NCI-H1417 (cell line): ENCODE measurements around the gene CALHM1.
A peak's percentile ranks its signal among the peaks of the same experiment; 100 is the strongest.
"Not testable (repeated sequence)": the region's sequence is repeated elsewhere in the genome, so short reads cannot be mapped to it uniquely, and the experiment has no call there.

Source experiments
- DNase-seq, 3 experiments: peaks; one replicate each; lab custom pipeline; 2025; lab: John Stamatoyannopoulos, UW

The CALHM1 gene, protein sequence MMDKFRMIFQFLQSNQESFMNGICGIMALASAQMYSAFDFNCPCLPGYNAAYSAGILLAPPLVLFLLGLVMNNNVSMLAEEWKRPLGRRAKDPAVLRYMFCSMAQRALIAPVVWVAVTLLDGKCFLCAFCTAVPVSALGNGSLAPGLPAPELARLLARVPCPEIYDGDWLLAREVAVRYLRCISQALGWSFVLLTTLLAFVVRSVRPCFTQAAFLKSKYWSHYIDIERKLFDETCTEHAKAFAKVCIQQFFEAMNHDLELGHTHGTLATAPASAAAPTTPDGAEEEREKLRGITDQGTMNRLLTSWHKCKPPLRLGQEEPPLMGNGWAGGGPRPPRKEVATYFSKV

DNA sequence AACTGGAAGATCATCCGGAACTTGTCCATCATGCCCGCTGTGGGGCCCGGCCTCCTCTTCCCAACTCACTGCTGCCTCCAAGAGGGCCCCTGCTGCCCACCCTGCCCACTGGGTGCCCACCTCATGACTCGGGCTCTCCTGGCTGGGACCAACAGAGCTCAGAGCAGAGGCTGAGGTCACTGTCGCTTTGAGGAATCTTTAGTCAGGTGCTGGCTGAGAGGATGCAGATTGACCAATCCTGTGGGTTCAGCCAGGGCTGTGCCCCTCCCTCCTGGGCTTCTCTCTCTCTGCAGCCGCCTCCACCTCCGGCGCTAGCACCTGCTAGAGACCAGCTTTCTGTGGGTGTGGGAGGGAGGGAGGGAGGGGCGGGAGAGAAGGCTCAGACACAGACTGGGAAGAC is at the start of gene CALHM1:
CALHM1 (minus strand) TSS at position 181 of the 400 bp plus-strand sequence; CDS start at position 32, 149 bp downstream.
- DNase-seq: peak; percentile 55 to 75 (median 56)

DNA sequence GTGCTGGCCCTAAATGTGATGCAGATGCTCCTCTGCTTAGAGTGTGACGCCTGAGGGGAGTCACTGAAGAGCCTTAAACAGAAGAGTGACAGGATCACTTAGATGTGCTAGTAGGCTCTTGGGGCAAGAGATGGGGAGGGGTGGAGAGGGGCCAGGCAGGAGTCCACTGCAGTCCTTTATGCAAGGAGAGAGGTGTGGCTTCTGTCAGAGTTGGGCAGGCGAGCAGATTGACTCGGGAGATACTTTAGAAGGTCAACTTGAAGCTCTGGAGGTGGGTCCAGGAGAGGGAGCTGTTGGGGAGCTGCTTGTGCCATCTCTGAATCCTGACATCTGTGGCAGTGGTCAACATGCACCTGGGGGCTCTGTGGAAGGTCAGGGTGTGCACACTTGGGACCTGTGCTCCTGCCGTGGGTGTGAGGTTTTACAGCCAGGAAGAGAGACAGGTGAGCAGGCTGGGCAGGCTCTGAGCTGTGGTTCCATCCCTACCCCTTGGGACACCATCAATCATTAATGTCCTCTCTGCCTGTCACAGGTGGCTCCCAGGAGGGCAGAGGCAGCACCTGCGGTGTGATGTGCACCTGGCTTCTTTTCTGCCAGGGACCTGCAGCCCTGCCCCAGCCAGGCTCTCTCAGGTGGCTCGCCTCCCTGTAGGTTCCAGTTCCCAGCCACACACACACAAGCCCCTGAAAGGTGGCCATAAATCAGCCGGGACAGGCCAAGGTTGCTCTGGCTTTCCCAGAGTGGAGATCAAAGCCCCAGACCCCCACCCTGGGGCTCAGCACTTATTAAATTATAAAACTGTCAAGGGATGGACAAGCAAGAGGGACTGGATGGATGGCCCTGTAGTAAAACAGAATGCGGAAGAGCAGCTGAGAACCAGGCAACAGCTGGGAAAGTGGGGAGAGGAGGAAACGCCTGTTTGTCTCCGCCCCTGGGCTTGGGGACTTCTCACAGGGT is 48.8 kb upstream of the CALHM1 start:
- peak; percentile 81 to 93 (median 81) for DNase-seq

DNA sequence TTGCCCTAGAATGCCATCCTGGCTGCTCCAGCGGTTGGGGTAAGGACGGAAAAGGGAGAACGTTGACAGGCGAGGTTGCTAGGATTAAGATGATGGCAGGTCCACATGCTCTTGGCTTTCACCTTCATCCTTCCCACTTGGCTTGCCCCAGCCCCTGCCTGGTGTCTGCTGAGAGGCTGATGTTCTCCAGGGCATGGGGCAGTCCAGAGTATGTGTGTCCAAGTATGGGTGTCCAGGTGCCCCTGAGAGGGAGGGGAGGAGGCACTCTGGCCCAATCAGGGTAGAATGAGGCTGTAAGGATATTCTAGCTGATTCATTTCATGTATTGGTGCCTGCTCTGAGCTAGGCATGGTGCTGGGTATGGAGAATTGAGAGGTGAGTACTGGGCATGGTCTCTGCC is 47.4 kb upstream of the CALHM1 start:
- DNase-seq: no peak

DNA sequence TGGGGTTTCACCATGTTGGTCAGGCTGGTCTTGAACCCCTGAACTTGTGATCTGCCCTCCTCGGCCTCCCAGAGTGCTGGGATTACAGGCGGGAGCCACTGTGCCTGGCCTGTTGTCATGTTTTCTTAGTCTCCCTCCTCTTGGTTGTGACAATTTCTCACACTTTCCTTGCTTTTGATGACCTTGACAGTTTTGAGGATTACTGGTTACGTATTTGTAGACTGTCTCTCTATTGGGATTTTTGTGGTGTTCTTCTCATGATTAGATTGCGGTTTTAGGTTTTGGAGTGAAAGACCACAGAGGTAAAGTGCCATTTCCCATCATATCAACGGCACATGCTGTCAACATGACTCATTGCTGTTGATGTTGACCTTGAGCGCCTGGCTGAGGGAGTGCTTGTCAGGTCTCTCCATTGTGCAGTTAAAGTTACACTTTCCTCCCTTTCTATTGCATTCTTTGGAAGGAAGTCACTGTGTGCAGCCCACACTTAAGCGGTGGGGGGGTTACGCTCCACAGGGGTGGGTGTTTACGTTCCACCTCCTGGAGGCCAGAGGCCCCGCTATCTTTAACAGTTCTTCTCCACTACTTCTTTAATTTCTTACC is 45.6 kb upstream of the CALHM1 start:
- peak in 2 of 3 experiments; percentile 14 to 40 for DNase-seq

DNA sequence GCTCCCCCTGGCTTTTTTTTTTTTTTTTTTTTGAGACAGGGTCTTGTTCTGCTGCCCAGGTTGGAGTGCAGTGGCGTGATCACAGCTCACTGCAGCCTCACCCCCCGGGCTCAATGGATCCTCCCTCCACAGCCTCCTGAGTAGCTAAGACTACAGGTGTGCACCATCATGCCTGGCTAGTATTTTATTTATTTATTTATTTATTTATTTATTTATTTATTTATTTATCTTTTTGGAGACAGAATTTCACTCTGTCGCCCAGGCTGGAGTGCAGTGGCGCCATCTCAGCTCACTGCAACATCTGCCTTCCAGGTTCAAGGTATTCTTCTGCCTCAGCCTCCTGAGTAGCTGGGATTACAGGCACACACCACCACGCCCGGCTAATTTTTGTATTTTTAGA is 45.1 kb upstream of the CALHM1 start:
- DNase-seq: not testable (repeated sequence)

DNA sequence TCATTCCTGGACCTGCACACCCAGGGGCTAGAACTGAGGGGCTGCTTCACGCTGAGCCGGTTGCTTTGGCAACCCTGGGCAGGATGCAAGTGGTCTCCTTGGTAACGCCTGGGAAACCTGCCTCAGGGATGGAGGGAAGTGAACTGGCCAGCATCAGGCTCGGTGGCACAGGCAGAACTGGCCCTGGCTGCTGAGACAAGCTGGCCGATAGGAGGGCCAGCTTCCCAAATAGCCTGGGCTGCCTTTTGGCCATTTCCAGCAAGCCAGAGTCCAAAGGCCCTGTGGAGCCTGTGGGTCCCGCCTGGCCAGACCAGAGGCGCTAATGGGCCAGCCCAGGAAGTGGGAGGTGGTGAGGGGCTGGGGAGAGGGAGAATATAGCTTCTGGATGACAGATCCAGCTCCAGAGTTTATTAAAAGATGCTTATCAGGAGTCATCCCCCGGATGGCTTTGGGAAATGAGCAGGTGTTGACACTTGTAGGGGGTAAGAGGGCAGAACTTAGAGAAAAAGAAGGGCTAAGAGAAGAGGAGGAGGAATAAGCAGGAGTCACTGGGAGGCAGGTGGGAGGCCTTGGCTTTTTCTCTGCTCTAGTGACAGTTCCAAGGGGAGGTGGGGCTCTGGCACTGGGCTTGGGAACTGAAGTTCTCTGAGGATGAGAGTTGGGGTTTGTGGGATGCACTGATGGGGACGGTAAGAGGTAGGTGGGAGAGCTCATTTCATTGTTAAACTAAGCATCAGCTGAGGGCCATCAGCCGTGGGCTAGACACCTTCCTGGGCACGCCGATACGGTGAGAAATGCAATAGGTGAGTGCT is 44.4 kb upstream of the CALHM1 start:
- peak in 2 of 3 experiments; percentile 73 to 91 for DNase-seq

DNA sequence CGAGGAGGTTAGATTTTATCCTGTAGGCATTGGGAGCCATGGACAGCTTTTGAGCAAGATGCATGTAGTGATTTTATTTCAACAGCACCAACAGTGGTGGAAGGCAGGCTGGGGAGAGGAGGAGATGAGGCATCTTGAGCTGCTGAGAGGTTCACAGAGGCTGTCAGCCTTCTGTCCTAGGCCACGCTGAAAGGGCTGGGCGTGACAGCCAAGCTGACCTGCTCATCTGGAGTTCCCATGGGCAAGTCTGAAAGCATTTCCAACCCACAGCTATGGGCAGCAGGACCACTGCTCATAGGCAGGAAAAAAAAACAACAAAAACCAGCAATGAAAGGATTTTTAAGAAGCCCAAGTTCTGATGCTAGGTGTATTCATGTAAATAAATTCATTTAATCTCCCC is 42.5 kb upstream of the CALHM1 start:
- peak in 1 of 3 experiments; percentile 25 for DNase-seq

DNA sequence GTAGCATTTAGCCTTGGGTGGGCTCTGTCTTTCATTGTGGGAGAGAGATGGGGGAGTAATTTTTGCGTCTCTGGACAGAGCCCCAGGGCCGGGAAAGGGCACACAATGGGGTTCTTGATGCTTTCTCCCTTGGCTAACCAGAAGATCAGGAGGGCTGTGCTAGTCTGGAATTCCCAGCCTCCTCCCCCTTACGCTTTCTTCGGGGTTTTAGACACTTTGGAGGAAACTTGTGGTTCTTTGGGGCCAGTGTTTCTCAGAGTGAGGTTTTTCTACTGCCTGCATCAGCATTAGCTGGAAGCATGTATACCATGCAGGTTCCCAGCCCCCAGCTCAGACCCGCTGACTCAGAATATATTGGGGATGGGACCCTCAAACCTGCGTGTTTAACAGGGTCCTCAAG is 41.8 kb upstream of the CALHM1 start:
- no peak for DNase-seq

DNA sequence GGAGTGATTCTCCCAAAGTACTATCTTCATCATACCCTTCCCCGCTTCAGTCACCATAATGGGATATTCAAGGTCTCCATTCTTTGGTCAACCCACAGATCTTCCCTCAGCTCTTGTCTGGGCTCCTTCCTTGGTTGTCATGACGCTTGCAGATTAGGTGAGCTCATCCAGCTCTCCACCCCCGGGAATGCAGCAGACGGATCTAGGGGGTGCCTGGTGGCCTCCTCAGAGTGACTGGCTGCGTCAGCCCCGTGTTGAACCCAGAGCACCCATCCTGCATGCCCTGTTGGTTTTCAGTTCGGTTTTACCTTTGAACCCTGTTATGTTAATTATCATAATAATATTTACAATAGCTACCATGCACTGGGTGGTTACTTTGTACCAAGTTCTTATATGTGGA is 41.2 kb upstream of the CALHM1 start:
- DNase-seq: no peak

DNA sequence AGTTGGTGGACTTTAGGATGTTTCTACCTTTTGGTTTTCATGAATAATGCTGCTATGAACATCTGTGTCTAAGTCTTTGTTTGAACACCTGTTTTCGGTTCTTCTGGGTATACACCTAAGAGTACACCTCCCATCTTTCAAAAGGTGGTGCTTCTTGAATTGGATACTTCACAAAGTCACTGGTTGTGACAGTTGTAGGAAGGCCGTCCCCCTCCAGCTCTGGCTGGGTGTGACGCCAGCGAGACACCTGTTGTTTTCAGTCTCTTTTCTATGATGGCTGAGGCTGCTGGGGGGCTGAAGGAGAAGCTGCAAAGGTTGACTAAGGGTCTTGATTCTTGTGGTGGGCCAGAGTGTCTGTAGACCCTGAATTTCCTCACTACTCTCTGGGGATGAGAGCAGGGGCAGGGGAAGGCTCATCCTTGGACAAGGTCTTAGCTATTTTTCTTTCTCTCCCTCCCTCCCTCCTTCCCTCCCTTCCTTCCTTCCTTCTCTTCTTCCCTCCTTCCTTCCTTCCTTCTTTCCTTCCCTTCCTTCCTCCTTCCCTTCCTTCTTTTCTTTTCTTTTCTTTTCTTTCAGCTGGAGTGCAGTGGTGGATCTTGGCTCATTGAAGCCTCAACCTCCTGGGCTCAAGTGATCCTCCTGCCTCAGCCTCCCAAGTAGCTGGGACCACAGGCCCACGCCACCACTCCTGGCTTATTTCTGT is 40.4 kb upstream of the CALHM1 start:
- peak in 1 of 3 experiments; percentile 73 for DNase-seq

DNA sequence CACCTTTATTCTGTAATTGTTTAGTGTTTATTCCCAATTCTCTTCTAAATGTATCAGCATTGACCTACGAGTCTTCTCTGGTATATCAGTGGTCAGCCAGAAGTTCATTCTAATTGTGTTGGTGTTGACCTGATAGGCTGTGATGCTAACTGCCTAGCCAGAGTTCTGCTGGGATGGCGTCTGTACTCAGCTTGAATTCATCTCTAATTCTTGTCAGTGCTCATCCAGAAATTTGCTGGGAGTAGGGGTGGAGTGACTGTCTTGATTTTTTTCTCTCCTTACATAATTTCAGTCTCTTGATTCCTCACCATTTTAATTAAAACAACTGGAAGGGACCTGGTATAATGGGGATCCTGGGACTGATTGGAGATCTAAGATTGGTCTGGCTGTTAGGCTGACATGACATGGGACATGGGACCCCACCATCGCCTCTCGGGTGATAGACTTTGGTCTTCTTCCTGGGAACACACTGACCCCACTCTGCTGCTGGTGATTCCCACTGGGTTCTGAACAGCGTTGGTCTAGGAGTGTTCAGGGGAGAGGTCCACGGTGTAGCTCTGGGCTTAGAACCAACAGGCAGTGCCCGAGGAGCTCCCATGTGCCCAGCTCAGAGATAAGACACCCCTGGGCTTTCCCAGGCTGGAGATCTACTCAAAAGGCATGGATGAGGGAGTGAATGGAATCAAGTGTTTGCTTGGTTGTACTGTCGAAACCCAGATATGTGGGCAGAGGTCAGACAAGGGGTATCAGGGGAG is 38.6 kb upstream of the CALHM1 start:
- DNase-seq: no peak

DNA sequence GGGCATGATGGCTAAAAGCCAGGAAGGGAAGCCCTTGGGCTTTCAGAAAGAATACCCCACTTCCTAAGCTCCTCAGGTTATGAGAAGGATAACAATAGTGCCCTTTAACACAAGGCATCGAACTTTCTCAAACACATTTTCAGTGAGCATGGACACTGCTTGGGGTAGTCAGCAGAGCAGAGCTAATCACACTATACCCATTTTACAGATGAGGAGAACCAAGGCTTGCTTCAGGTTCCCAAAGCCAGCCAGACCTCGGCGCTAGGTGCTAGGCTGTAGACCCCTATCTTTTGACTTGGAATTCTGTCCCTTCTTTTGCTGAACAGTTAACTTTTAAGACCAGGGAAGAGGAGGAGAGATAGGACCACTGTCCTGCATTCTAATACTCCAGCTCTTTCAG is 36.6 kb upstream of the CALHM1 start:
- no peak for DNase-seq

DNA sequence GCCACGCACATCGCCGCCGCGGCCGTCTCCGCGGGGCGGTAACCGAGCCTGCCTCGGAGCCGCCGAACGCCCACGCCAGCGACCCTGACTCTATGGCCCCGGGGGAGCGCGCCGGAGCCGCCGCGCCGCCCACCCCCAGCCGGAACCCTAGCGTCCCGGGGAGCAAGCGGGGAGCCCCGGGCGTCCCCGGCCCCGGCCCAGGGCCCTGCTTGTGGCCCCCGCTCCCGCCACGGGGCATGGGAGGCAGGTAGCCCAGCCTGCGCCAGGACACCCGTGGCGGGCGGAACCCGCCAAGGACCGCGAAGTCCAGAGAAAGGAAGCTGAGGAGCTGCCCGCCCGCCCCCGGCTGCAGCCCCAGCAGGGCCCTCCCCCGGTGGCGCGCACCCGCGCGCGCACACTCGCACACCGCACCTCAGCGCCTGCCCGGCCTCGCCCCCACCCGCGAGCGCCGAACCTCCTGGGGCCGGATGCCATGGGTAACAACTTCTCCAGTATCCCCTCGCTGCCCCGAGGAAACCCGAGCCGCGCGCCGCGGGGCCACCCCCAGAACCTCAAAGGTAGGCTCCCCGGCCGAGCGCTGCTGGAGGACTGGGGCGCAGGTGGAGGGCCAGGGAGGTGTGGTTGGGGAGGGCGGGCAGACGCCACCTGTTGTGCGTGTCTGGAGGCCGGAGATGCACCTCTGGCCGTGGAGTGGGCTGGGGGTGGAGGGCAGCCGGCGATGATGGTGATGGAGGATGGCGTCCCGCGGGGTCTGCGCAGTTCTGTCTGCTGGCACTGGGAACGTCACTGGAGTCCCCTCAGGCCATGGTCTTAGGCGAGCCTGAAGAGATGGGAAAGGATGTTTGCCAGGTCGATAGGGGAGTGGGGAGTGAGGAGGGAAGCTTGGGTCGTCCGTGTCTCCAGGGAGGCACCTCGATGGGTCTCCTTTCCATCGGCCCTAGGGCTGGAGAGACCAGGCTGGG is 35.5 kb upstream of the CALHM1 start:
- peak in 2 of 3 experiments; percentile 55 to 70 for DNase-seq

DNA sequence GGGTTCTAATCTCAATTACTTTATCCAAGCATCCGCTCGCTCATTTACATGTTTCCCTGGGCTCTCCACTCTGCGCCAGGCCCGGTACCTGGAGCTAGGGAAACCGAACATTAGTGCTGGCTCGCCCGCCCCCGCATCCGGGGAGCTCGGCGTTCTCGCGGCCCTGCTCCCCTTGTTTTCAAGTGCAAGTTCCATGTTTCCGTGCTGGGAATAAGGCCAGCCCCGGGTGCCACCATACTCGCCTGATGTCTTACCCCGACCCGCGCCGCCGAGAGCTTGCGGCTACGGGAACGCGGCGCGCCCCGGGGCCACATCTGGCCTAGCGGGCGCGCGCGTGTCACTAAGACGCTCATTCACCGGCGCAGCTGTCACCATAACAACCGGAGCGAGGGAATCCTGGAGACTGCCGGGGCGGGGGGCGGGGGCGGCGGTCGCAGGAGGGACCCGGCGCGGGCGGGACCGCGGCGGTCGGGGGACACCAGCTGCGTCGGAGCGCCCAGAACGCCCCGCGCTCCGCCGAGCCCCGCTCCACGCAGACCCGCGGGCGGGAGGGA is 34.7 kb upstream of the CALHM1 start, which contains the start of gene NEURL1:
NEURL1 (plus strand) TSS at position 344 of the 554 bp plus-strand sequence. CDS start 683 bp downstream, outside the sequence.
- DNase-seq: peak; percentile 47 to 69 (median 55)

DNA sequence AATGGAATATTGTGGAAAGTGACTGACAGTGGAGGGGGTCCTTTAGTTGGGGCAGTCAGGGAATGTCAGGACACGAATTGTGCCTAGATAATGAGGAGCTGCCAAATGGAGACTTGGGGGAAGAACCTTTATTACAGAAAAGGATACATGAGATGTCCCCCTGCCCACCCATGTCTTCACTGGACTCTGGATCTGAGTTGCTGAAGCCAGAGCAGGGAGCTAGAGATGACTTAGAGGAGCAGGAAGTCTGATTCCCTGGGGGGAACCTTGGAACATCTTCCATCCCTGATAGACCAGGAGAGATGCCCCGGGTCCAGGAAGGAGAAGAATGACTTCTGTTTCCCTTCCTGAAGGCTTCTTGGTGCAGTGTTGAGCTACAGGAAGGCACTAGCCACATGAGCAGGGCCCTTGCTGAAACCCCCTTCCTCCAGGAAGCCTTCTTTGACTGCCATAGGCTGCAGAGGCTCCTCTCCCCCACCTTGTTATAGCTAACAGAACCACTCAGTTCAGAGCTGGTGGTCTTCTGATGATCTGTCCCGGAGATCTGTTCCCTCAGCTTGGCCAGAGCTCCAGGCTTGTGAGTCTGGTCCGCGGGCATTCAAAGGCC is 34.1 kb upstream of the CALHM1 start:
- no peak for DNase-seq

DNA sequence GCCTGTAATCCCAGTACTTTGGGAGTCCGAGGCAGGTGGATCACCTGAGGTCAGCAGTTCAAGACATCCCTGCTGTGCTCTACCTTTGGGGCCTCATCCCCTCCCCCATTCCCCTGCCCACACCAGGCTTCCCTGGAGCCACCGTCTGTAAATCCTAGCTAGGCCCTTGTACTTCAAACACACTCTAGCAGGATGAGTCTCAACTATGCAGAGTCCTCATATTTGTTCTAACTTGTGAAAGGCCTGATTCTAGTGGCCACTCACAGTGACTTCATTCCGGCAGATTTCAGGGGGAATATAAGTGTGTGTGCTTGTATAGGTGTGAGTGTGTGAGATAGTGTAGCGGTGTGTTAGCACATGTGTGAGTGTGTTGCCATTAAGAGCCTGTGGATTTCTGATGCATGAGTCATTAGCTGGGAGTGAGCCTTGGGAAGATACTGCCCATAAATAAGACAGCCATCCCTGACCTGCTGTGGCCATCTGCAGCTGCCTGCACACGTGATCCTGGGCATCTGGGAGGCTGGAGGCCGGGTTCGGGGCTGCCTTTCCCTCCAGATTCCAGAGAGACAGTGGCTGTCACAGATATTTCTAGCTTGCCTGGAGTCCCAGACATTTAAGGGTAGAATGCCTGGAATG is 33.1 kb upstream of the CALHM1 start:
- peak in 2 of 3 experiments; percentile 9 to 30 for DNase-seq

DNA sequence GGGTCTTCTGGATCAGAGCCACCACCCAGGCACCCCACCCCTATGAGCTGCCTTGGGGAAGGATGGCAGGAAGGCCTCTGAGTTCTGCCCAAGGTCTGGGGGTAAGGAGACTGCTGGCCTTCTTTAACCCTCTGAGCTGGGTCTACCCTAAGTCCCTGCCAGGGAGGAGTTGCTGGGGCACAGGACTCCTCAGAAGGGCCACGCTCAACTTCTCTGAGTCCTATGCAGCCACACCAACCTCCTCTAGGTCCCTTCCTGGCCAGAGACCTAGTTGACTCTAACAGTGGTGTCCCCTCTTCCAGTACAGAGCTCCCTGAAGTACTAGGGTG is 32.2 kb upstream of the CALHM1 start:
- no peak for DNase-seq

DNA sequence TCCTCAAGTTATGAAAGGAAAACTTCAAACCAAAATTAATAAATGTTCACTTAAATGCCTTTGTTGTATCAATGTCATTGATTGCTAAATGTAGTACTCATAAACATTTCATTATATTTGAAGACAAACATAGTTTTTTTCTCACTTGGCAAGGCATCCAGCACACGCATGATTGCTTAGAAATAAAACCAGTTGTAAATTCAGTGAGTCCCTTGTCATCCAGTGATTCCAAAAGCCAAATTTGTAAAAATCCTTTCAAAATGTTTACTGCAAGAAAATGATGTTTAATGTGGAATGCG is 28.7 kb upstream of the CALHM1 start:
- DNase-seq: no peak
